GM23338 (cell line): ENCODE data around the gene SHISAL2B. TPM values are rescaled to one million over a fixed set of nuclear protein-coding genes. Genes with fewer than 3 reads are reported as not detected.

Experiments
- ATAC-seq: fragments of 200-7000 bp; cut with Tn5 transposase; 3 replicates; pipeline ENCODE4 v1.9.1; 2020
- DNase-seq: peaks from one replicate; pipeline ENCODE4 v3.0.0-alpha.2; 2015; ENCODE audit warnings: low spot score
- H2AFZ ChIP-seq: fragments of 200-600 bp; sonication (generic); 2 replicates; pipeline ENCODE4 v1.8.0; 2016; ENCODE audit warnings: antibody characterized with exemption, mild to moderate bottlenecking, moderate library complexity
- H3F3A ChIP-seq: fragments of 200-600 bp; sonication (generic); replicated peaks from 2 replicates; pipeline ENCODE4 v1.8.0; 2017; ENCODE audit warnings: antibody characterized with exemption, mixed run types, low read depth
- H3K27ac ChIP-seq: fragments of 200-600 bp; sonication (generic); 2 replicates; pipeline ENCODE4 v1.6.1; 2016; ENCODE audit warnings: low read depth
- H3K27me3 ChIP-seq: fragments of 200-600 bp; sonication (generic); 2 replicates; pipeline ENCODE4 v1.8.0; 2016; ENCODE audit warnings: mild to moderate bottlenecking, mixed run types, moderate library complexity; ENCODE audit not compliant: insufficient read depth
- H3K36me3 ChIP-seq: fragments of 200-600 bp; sonication (generic); 2 replicates; pipeline ENCODE4 v1.8.0; 2016; ENCODE audit warnings: mild to moderate bottlenecking; ENCODE audit not compliant: insufficient read depth
- H3K4me1 ChIP-seq: fragments of 200-600 bp; sonication (generic); 2 replicates; pipeline ENCODE4 v1.8.0; 2016; ENCODE audit warnings: mild to moderate bottlenecking, moderate library complexity; ENCODE audit not compliant: insufficient read depth
- H3K4me2 ChIP-seq: fragments of 200-600 bp; sonication (generic); 2 replicates; pipeline ENCODE4 v1.7.1; 2017; ENCODE audit warnings: mixed run types
- H3K4me3 ChIP-seq: fragments of 200-600 bp; sonication (generic); 2 replicates; pipeline ENCODE4 v1.6.1; 2016; ENCODE audit warnings: mixed run types
- H3K79me2 ChIP-seq: fragments of 200-600 bp; sonication (generic); replicated peaks from 2 replicates; pipeline ENCODE4 v1.8.0; 2017; ENCODE audit warnings: mild to moderate bottlenecking; ENCODE audit not compliant: insufficient read depth
- H3K9me2 ChIP-seq: fragments of 200-600 bp; sonication (generic); 2 replicates; pipeline ENCODE4 v1.8.0; 2017; ENCODE audit not compliant: insufficient read depth
- H4K20me1 ChIP-seq: fragments of 200-600 bp; sonication (generic); replicated peaks from 2 replicates; pipeline ENCODE4 v1.8.0; 2017; ENCODE audit warnings: mild to moderate bottlenecking; ENCODE audit not compliant: insufficient read depth
- H3K27ac Mint-ChIP-seq: 2 replicates; pipeline ENCODE4 v1.8.0; 2020; ENCODE audit warnings: inconsistent platforms, mild to moderate bottlenecking, moderate library complexity, mixed read lengths
- H3K27me3 Mint-ChIP-seq: 3 replicates; pipeline ENCODE4 v1.8.0; 2022; ENCODE audit warnings: low read depth, mild to moderate bottlenecking, moderate library complexity, mixed read lengths, inconsistent platforms; ENCODE audit not compliant: insufficient read depth, poor library complexity
- H3K36me3 Mint-ChIP-seq: 3 replicates; pipeline ENCODE4 v1.8.0; 2021; ENCODE audit warnings: low read depth, mild to moderate bottlenecking, inconsistent platforms, moderate library complexity, mixed read lengths
- H3K4me1 Mint-ChIP-seq: 3 replicates; pipeline ENCODE4 v1.8.0; 2020; ENCODE audit warnings: mild to moderate bottlenecking, inconsistent platforms, mixed read lengths
- H3K4me3 Mint-ChIP-seq: 3 replicates; pipeline ENCODE4 v1.8.0; 2021; ENCODE audit warnings: moderate library complexity, mild to moderate bottlenecking, inconsistent platforms, mixed read lengths
- H3K9me3 Mint-ChIP-seq: 3 replicates; pipeline ENCODE4 v1.8.0; 2020; ENCODE audit warnings: moderate library complexity, mild to moderate bottlenecking, inconsistent platforms, mixed read lengths
- CREB1 ChIP-seq: fragments of 250-450 bp; sonication (Bioruptor Pico); IDR thresholded peaks from 2 replicates; pipeline ENCODE4 v1.5.0; 2020; ENCODE audit warnings: low read depth, mild to moderate bottlenecking, moderate library complexity
- CTCF ChIP-seq, 2 experiments: fragments of 200-600 bp in 1 of 2; sonication (generic) in 1 of 2; conservative IDR thresholded peaks; 2 replicates each; pipeline versions ENCODE4 v1.5.1 to v1.6.1; 2016 to 2017; ENCODE audit warnings: antibody characterized with exemption in 2 of 2, low read depth in 2 of 2, mild to moderate bottlenecking in 2 of 2, moderate library complexity in 1 of 2
- ETS1 ChIP-seq: IDR thresholded peaks from 2 replicates; pipeline ENCODE4 v1.6.1; 2016; ENCODE audit warnings: antibody characterized with exemption
- EZH2 ChIP-seq: fragments of 200-600 bp; sonication (generic); IDR thresholded peaks from one replicate; pipeline ENCODE4 v1.8.0; 2017; ENCODE audit warnings: antibody characterized with exemption, mild to moderate bottlenecking, low read depth; ENCODE audit not compliant: unreplicated experiment
- EZH2phosphoT487 ChIP-seq: fragments of 200-600 bp; sonication (generic); IDR thresholded peaks from one replicate; pipeline ENCODE4 v1.8.1; 2018; ENCODE audit warnings: antibody characterized with exemption; ENCODE audit not compliant: unreplicated experiment
- JUNB ChIP-seq: IDR thresholded peaks from one replicate; pipeline ENCODE4 v1.6.1; 2016; ENCODE audit warnings: antibody characterized with exemption; ENCODE audit not compliant: unreplicated experiment
- POLR2AphosphoS5 ChIP-seq: IDR thresholded peaks from 2 replicates; pipeline ENCODE4 v1.6.1; 2016; ENCODE audit warnings: antibody characterized with exemption, low read depth
- REST ChIP-seq: IDR thresholded peaks from one replicate; pipeline ENCODE4 v1.6.1; 2018; ENCODE audit warnings: antibody characterized with exemption; ENCODE audit not compliant: unreplicated experiment
- STAT1 ChIP-seq: IDR thresholded peaks from one replicate; pipeline ENCODE4 v1.6.1; 2016; ENCODE audit warnings: antibody characterized with exemption; ENCODE audit not compliant: unreplicated experiment
- ZNF331 ChIP-seq: fragments of 250-450 bp; sonication (Bioruptor Pico); IDR thresholded peaks from 2 replicates; pipeline ENCODE4 v1.5.0; 2020; ENCODE audit warnings: low read depth, mild to moderate bottlenecking, moderate library complexity
- ZNF462 ChIP-seq: fragments of 250-450 bp; sonication (Bioruptor Pico); IDR thresholded peaks from 2 replicates; pipeline ENCODE4 v1.5.0; 2020; ENCODE audit warnings: mild to moderate bottlenecking, moderate library complexity
- polyA plus RNA-seq: library from polyadenylated mRNA; unstranded; fragments of >200 nt; fragmentation: Nextera tagmentation; extraction: Ambion mirVana; gene quantifications from 2 replicates; pipeline ENCODE4 v1.2.1, GENCODE V29; 2016
- total RNA-seq: library from RNA; depleted of rRNA; stranded (reverse); fragments of >200 nt; shearing (Covaris generic); gene quantifications from 2 replicates; pipeline ENCODE4 v1.2.3, GENCODE V29; 2014

The SHISAL2B gene
- total and polyA plus RNA-seq, 2 experiments from 2014 or later: 12.3 to 21.1 TPM

GRCh38 chr5:64744914-64745313, 54.6 kb downstream of the SHISAL2B start (continued):
- TF ChIP-seq CTCF (conservative IDR thresholded peaks at IDR 0.05; ENCODE audit: low read depth in 2 of 2) (no peak), ZNF462 (CRISPR knock-in tag) (no peak), JUNB (no peak), STAT1 (no peak), EZH2 (no peak), ETS1 (no peak)

DNA sequence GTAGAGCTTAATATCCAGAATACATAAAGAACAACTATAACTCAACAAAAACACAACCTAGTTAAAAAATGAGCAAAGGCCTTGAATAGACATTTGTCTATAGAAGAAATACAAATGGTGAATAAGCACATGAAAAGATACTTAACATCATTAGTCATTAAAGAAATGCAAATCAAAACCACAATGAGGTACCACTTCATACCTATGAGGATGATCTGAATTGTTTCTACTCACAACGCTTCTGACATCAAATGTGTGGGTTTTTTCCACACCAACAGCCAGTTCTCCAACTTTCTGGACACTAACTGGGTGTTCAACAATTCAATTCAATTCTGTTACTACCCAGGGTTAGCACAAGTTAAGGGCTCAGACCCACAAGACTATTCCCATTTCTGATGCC, 56.1 kb downstream of the SHISAL2B start:
- no peak overlapping the region for H2AFZ ChIP-seq
- H4K20me1 ChIP-seq: 0 out of 2 replicates have a peak, but pooled peaks cover 4% of the 10 kb centered on the region
- H3K27me3 ChIP-seq: no peaks in the 10 kb centered on the region
- no peak overlapping the region for H3K4me3 Mint-ChIP-seq
- peaks cover 13% of the 10 kb centered on the region; the same call in 2 of the 3 replicates for H3K4me1 Mint-ChIP-seq
- no peaks in the 10 kb centered on the region for H3F3A ChIP-seq
- peaks cover 4% of the 10 kb centered on the region; the same call in 1 of the 2 replicates for H3K4me1 ChIP-seq
- H3K36me3 ChIP-seq: no peaks in the 10 kb centered on the region
- no peaks in the 10 kb centered on the region for H3K27me3 Mint-ChIP-seq
- no peaks in the 10 kb centered on the region; the same call in 1 of the 3 replicates for H3K9me3 Mint-ChIP-seq
- H3K36me3 Mint-ChIP-seq: peaks cover 9% of the 10 kb centered on the region; the same call in 2 of the 3 replicates
- no peaks in the 10 kb centered on the region for H3K9me2 ChIP-seq
- no peak for ATAC-seq
- H3K4me2 ChIP-seq: no peak overlapping the region
- no peak overlapping the region for H3K27ac ChIP-seq
- peaks cover 12% of the 10 kb centered on the region for H3K79me2 ChIP-seq
- H3K4me3 ChIP-seq: no peak overlapping the region
- DNase-seq: no peak
- no peak overlapping the region for H3K27ac Mint-ChIP-seq
- TF ChIP-seq ETS1 (no peak), EZH2phosphoT487 (no peak), ZNF331 (CRISPR knock-in tag) (no peak), REST (no peak), POLR2AphosphoS5 (no peak), JUNB (no peak), EZH2 (no peak), STAT1 (no peak), CREB1 (CRISPR knock-in tag) (no peak)
